ENCODE measurements around the gene UNC5CL.

The UNC5CL gene

GRCh38 chr6:41055149-41055548, 16.1 kb upstream of the UNC5CL start:
- 0 out of 2 replicates have a peak, but pooled peaks cover under 1% of the 10 kb centered on the region for H3F3A ChIP-seq (ENCODE audit: insufficient read depth)
- no peaks in the 10 kb centered on the region for H3K9me3 ChIP-seq (ENCODE audit: insufficient read depth, low read length)
- H3K9me2 ChIP-seq (replicated peaks; ENCODE audit: insufficient read depth, low read length): no peaks in the 10 kb centered on the region
- no peaks in the 10 kb centered on the region for H3K27me3 ChIP-seq (ENCODE audit: low read length)
- H3K4me2 ChIP-seq (ENCODE audit: low read depth, low read length, poor library complexity, severe bottlenecking): no peak overlapping the region
- H3K9ac ChIP-seq (ENCODE audit: low read length): no peak overlapping the region
- H2AFZ ChIP-seq (ENCODE audit: low read depth, low read length, severe bottlenecking): no peak overlapping the region
- no peaks in the 10 kb centered on the region for H4K20me1 ChIP-seq (ENCODE audit: low read depth, low read length)
- H3K36me3 ChIP-seq (ENCODE audit: low read length): no peaks in the 10 kb centered on the region
- no peak for TF ChIP-seq EZH2phosphoT487 (conservative IDR thresholded peaks at IDR 0.05; ENCODE audit: low read length)
- TF ChIP-seq, protein P1, sequence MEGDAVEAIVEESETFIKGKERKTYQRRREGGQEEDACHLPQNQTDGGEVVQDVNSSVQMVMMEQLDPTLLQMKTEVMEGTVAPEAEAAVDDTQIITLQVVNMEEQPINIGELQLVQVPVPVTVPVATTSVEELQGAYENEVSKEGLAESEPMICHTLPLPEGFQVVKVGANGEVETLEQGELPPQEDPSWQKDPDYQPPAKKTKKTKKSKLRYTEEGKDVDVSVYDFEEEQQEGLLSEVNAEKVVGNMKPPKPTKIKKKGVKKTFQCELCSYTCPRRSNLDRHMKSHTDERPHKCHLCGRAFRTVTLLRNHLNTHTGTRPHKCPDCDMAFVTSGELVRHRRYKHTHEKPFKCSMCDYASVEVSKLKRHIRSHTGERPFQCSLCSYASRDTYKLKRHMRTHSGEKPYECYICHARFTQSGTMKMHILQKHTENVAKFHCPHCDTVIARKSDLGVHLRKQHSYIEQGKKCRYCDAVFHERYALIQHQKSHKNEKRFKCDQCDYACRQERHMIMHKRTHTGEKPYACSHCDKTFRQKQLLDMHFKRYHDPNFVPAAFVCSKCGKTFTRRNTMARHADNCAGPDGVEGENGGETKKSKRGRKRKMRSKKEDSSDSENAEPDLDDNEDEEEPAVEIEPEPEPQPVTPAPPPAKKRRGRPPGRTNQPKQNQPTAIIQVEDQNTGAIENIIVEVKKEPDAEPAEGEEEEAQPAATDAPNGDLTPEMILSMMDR (IDR thresholded peaks at IDR 0.05; ENCODE audit: insufficient read depth, low read length, poor library complexity, severe bottlenecking): no peak
- H3K79me2 ChIP-seq (ENCODE audit: insufficient read depth, low read length): no peaks in the 10 kb centered on the region
- no peak overlapping the region for H3K27ac ChIP-seq (ENCODE audit: low read depth, low read length)
- H3K4me3 ChIP-seq (ENCODE audit: insufficient read depth, low read length, poor library complexity, severe bottlenecking): no peak overlapping the region

GRCh38 chr6:41054511-41054910, 15.5 kb upstream of the UNC5CL start:
- TF ChIP-seq, protein P1 (IDR thresholded peaks at IDR 0.05; ENCODE audit: insufficient read depth, low read length, poor library complexity, severe bottlenecking): no peak
- no peak for TF ChIP-seq EZH2phosphoT487 (conservative IDR thresholded peaks at IDR 0.05; ENCODE audit: low read length)
- Histone ChIP-seq H3K27me3 (ENCODE audit: low read length) (no peaks in the 10 kb centered on the region), H3K79me2 (ENCODE audit: insufficient read depth, low read length) (no peaks in the 10 kb centered on the region), H3K9me3 (ENCODE audit: insufficient read depth, low read length) (no peaks in the 10 kb centered on the region), H3K9me2 (replicated peaks; ENCODE audit: insufficient read depth, low read length) (no peaks in the 10 kb centered on the region), H3K4me3 (ENCODE audit: insufficient read depth, low read length, poor library complexity, severe bottlenecking) (no peak overlapping the region), H4K20me1 (ENCODE audit: low read depth, low read length) (no peaks in the 10 kb centered on the region), H3K36me3 (ENCODE audit: low read length) (no peaks in the 10 kb centered on the region), H3K4me2 (ENCODE audit: low read depth, low read length, poor library complexity, severe bottlenecking) (no peak overlapping the region), H3K9ac (ENCODE audit: low read length) (no peak overlapping the region), H3K27ac (ENCODE audit: low read depth, low read length) (no peak overlapping the region), H2AFZ (ENCODE audit: low read depth, low read length, severe bottlenecking) (no peak overlapping the region), H3F3A (ENCODE audit: insufficient read depth) (no peaks in the 10 kb centered on the region)

GRCh38 chr6:41053041-41053440, 14.0 kb upstream of the UNC5CL start, which contains the start of gene APOBEC2:
APOBEC2 (plus strand) TSS chr6:41053202; CDS start chr6:41053348, 146 bp downstream.
- Histone ChIP-seq H3F3A (ENCODE audit: insufficient read depth) (no peaks in the 10 kb centered on the region), H3K9ac (ENCODE audit: low read length) (no peak within 1 kb of the TSS), H3K9me3 (ENCODE audit: insufficient read depth, low read length) (no peaks in the 10 kb centered on the region), H2AFZ (ENCODE audit: low read depth, low read length, severe bottlenecking) (peak within 1 kb of the TSS; percentile 46), H3K9me2 (replicated peaks; ENCODE audit: insufficient read depth, low read length) (no peaks in the 10 kb centered on the region), H3K4me3 (ENCODE audit: insufficient read depth, low read length, poor library complexity, severe bottlenecking) (no peak within 1 kb of the TSS), H3K36me3 (ENCODE audit: low read length) (no peaks in the 10 kb centered on the region), H3K27me3 (ENCODE audit: low read length) (no peaks in the 10 kb centered on the region), H3K27ac (ENCODE audit: low read depth, low read length) (no peak within 1 kb of the TSS; the same call in 1 of the 2 replicates), H3K4me2 (ENCODE audit: low read depth, low read length, poor library complexity, severe bottlenecking) (peak within 1 kb of the TSS; percentile 27), H3K79me2 (ENCODE audit: insufficient read depth, low read length) (no peaks in the 10 kb centered on the region), H4K20me1 (ENCODE audit: low read depth, low read length) (no peaks in the 10 kb centered on the region)
- TF ChIP-seq, protein P1 (IDR thresholded peaks at IDR 0.05; ENCODE audit: insufficient read depth, low read length, poor library complexity, severe bottlenecking): no peak
- TF ChIP-seq EZH2phosphoT487 (conservative IDR thresholded peaks at IDR 0.05; ENCODE audit: low read length): no peak

All from SU-DHL-6 (cell line).